Pulmonary artery endothelial cell (primary cell): ENCODE data around the gene ANAPC7. TPM values are rescaled to one million over a fixed set of nuclear protein-coding genes. Genes with fewer than 3 reads are reported as not detected.
"Not testable (repeated sequence)": the region's sequence is repeated elsewhere in the genome, so short reads cannot be mapped to it uniquely, and the experiment has no call there.

Source experiments
- DNase-seq: peaks from one replicate; pipeline ENCODE4 v3.0.0-alpha.2; 2011; ENCODE audit warnings: low read depth, low spot score
- total RNA-seq: library from RNA; depleted of rRNA; stranded (reverse); fragments of >200 nt; gene quantifications from 2 replicates; pipeline ENCODE4 v1.2.3, GENCODE V29; 2014

ANAPC7 gene
- total RNA-seq, 1 donor from 2014 or later: 45.1 TPM

DNA sequence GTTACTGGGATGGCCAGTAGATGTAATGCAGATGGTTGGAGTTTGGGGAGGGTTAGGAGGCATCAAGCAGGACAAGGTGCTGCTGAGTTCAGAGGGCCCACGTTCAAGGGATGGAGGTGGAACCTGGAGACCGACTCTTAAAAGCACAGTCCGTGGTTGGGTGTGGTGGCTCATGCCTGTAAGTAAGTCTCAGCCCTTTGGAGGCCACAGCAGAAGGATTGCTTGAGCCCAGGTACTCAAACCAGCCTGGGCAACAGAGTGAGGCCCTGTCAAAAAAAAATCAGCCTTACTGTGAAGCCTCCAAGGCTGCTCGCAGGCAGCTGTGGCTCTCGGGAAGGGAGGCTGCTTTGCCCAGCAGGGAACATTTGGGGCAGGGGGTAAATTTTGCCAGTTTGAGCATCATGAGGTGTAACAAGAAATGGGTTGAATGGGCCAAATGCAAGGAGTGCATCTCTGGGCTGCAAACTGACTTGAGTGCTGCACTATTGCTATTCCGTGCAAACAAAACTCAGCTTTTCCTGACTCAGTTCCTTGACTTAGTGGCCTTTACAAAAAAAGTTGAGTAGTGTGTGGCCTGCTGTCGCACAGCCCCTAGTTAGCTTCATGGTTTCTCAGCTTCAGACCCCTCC, 55.0 kb downstream of the ANAPC7 start:
- DNase-seq: no peak

DNA sequence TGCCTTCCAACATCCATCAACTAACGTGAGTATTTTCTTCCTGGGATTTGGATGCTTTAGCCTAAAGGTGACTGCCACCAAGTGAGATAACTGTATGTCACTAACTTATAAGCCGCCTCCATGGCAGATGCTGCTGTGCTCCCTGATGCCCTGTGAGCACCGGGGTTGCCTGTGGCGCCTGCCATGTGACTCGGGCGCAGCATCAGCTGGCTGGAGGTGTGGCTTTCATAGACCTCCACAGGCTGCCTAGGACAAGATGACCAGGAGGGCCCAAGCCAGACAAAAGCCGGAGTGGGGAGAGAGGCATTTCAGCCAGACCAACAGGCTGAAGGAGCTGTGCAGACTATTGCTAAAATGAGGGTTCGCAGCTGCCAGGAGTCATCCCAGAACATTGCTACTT, 55.7 kb downstream of the ANAPC7 start:
- no peak for DNase-seq

DNA sequence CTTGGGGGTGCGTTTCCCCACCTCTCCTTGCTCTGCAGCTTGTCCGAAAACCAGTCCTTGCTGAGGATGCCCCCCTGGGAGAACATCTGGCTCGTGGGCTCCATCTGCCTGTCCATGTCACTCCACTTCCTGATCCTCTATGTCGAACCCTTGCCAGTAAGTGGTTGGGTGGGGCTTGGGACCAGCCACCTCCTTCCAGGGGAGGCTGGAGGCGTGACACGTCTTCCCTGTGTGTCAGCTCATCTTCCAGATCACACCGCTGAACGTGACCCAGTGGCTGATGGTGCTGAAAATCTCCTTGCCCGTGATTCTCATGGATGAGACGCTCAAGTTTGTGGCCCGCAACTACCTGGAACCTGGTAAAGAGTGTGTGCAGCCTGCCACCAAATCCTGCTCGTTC, 57.5 kb downstream of the ANAPC7 start:
- DNase-seq: no peak

DNA sequence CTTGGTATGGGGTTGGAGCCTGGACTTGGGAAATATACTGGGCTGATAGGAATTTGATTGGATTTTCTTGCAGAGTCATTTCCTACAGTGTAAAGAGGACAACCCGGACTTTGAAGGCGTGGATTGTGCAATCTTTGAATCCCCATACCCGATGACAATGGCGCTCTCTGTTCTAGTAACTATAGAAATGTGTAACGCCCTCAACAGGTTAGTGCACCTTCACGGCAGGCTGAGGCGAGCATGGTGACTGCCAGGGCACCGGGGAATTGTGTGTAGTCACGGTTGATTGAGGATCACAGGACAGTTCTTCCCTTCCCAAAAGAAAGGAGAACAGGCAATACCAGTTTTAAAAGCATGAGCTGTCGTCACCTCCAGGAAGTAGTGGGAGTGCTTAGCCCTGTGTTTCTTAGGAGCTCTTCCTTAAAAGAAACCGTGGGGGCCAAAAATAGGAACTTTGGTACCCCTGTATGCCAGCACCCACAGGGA, 58.3 kb downstream of the ANAPC7 start:
- no peak for DNase-seq

DNA sequence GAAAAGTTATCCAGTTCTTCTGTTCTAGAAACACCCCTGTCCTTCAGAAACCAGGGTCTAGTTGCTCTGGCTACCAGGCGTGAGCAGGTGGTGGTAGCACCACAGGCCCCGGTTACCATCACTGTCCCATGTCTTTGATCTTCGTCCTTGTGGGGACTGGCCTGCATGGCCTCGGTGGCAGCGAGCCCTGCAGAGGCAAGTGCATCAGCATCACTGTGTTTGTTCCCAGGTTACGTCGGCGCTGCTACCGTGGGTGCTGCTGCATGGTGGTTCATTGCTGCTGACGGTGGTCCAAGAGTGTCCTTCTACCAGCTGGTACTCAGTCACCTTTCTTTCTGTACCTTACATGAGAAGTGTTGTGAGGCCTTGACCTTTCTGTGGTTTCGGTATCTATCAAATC, 58.9 kb downstream of the ANAPC7 start:
- no peak for DNase-seq

DNA sequence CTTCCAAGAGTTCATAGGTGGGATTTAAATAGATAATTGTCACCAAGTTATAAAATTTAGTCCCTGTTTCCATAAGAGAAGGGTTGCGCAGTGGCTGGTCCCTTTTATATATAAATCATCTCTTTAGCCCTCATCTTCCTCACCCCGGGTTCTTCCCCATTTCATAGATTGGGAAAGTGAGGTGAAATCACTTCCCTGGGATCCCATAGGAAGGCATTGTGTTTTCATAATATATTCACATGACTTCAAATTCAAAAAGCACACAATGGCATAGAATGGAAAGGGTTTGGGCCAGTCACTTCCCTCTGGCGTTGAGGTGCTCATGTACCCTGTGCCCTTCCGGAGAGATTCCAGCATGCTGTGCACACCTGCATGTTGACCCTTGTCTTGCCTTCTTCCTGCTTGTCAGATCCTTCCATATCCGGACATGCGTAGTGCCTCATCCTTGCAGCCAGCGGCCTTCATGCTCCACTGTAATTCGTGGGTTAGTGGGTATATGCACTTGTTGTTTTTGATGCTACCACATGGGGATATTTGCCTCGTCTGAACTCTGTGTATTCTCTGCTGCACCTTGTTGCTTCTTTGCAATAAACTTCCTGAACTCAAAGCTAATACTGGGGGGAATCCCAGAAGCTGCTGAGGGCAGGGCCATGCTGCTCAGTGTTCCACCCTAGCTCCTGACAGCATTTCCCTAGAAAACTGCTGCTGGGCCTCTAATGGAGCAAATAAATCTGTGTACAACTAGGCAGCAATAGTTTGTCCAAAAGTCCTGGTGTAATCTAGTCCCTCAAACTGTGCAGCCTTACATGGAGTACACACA, 59.6 kb downstream of the ANAPC7 start:
- no peak for DNase-seq

DNA sequence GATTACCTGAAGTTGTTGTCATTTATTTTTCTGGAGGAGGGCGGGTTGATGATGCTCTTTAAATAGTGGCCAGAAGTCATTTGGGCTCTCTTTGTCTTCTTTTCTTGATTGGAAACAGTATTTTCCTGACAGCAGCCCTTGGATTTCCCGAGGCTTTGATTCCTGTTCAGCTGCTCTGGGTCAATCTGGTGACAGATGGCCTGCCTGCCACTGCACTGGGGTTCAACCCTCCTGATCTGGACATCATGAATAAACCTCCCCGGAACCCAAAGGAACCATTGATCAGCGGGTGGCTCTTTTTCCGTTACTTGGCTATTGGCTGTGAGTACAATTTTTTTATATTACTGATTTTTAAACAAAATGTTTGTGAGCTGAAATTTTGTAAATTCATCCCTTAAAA, 60.4 kb downstream of the ANAPC7 start:
- no peak for DNase-seq

DNA sequence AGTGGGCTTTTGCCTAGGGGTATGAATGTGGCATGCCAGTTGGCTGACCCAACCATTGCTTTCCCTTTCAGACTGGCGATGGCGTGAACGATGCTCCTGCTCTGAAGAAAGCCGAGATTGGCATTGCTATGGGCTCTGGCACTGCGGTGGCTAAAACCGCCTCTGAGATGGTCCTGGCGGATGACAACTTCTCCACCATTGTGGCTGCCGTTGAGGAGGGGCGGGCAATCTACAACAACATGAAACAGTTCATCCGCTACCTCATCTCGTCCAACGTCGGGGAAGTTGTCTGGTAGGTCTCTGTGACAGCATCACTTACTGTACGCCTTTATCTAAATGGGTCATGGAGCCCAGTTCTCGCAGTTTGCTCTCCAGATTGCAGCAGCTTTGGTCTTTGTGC, 61.4 kb downstream of the ANAPC7 start:
- no peak for DNase-seq

DNA sequence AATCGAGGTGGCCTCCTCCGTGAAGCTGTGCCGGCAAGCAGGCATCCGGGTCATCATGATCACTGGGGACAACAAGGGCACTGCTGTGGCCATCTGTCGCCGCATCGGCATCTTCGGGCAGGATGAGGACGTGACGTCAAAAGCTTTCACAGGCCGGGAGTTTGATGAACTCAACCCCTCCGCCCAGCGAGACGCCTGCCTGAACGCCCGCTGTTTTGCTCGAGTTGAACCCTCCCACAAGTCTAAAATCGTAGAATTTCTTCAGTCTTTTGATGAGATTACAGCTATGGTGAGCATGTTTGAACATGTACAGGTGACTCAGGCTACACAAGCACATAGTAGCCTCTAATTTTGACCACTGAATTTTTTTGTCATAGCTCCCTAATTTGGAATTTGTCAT, 62.8 kb downstream of the ANAPC7 start:
- no peak for DNase-seq

DNA sequence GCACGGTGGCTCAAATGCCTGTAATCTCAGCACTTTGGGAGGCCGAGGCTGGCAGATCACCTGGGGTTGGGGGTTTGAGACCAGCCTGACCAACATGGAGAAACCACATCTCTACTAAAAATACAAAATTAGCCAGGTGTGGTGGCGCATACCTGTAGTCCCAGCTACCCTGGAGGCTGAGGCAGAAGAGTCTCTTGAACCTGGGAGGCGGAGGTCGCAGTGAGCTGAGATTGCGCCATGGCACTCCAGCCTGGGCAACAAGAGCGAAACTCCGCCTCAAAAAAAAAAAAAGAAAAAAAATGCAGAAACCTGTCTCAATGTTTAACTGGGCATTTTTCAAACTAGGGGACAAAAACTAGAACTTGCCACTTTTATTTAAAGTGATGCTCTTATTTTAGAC, 63.2 kb downstream of the ANAPC7 start:
- DNase-seq: not testable (repeated sequence)

DNA sequence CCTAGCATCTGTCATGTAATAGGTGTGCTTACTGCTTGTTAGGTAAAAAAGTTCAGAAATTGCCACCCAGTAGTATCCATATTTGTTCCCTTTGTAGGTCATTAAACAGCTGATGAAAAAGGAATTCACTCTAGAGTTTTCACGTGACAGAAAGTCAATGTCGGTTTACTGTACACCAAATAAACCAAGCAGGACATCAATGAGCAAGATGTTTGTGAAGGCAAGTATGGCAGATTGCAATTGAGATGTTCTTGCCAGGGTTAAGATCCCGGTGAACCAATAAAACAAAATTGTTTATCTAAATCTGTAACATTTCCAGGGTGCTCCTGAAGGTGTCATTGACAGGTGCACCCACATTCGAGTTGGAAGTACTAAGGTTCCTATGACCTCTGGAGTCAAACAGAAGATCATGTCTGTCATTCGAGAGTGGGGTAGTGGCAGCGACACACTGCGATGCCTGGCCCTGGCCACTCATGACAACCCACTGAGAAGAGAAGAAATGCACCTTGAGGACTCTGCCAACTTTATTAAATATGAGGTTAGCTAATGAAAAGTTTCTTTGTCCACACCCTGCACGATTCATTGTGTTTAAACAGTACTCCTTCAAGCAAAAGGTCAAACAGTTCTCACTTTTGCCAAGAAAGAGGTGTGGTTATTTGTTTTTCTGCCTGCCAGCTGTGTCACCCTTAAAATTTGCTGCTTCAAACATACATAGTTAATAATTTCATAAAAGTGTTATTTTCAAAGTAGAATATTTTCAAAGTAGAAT, 64.1 kb downstream of the ANAPC7 start:
- DNase-seq: no peak

DNA sequence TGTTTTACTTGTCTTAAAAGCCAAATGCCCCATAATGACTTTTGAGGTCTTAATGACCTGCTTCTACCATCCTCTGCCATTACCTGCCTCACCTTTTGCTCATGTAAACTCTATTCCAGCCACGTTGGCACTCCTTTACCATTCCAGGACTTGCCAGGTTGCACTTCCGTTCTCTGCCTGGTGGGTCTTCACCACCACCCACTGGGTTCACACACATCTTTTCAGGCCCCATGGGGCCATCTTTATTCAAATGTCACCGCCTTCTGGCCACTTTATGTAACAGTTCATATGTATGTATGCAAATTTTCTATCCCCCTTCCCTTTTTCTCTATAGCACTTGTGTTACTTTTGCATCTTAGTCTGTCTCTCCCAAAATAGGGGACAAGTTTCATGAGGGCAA, 64.8 kb downstream of the ANAPC7 start:
- no peak for DNase-seq

DNA sequence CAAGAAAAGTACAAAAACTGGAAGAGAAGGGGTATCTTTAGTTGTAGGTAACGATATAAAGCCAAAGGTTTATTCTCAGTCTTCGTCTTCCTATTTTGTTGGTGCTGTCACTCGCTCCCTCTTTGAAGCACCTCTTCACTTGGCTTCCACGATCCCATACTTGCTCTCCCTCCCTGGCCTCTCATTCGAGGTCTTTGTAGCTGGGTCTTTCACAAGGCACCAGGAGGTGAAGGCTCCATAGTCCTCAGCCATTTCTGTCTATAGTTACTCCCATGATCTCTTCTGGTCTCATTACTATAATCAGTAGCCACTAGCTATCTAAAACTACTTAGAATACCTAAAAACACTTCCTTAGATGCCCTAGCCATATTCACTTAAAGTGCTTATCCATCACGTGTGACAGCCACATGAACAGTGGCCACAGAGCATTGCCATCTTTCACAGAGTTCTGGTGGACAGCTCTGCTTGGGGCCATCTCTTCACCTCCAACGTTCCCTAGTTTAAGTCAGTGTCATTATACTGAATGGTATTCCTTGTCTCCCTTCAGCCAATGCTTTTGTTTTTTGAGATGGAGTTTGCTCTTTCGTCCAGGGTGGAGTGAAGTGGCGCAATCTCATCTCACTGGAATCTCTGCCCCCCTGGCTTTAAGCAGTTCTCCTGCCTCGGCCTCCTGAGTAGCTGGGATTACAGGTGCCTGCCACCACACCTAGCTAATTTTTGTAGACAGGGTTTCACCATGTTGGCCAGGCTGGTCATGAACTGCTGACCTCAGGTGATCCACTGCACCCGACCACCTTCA, 65.4 kb downstream of the ANAPC7 start:
- DNase-seq: no peak

DNA sequence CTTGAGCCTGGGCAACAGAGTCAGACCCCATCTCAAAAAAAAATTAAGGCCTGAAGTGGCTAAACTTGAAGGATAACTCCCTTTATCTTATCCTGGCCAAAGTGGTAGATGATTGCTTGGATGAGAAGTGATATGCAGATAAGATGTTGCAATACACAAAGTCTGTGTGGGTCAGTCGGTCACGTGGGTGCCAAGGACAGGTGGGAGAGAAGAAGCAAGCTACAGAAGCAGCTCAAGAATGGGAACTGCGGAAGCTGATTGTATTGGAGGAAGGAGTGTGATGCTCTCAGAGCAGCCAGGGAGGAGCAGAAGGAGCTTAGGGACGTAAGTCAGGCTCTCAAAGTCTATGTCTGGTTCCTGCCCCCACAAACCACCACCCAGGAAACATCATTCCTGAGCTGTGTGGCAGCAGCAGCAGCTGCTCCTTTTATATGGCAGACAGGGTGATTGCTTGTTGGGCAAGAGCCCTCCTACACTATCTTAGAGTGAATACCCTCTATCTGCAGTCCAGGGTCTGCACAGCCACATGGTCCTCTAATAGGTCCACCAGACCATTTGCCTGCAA, 67.9 kb downstream of the ANAPC7 start:
- no peak for DNase-seq

DNA sequence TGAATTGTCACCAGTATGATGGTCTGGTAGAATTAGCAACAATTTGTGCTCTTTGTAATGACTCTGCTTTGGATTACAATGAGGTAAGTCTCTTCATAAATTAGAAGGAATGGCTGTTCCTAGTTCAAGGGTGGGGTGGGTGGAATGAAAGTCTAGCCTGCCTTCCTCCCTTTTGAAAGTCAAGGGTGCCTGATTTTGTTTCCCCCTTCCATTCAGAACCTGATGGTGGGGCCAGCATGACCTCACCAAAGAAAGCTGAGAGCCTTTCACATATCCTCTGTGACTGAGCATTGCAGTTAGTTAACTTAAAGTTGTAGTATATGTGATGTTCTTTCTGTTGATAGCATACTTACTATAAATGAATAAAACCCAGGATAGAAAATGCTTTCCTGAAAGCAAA, 70.3 kb downstream of the ANAPC7 start:
- no peak for DNase-seq

DNA sequence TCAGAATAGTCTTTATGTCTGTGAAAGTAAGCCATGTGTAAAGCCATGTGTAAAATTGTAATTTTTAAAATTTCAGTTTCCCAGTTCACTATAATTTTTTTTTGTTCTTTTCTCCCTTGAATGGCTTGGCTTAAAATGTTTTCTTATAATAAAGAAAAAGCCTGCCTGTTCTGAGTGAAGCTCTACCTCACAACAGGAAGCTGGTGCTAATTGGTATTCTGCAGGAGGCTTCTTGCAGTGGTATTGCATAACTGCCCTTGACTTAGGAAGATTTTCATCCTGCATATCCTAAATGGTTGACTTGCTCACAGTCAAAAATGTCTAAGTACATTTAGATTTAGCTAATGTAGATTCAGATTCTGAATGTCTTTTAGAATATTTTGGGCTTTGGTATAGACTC, 73.0 kb downstream of the ANAPC7 start:
- no peak for DNase-seq

DNA sequence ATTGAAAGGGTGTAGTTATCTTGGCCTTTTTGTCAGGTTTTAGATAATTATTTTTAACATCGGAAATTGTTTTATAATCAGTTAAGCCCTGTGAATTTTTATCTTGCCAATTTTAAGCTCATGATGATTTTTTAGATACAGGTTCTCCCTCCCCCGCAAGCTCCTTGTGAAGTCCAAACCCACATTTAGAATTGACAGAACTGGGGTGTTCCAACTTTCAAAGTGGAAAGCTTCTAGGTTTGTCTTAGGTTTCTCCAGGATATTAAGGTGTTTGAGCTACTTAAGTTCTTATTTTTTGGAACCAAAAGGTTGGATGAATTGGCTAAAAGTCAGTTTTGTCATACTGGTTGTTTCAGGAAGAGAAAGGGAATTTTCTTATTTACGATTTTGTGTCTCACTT, 73.4 kb downstream of the ANAPC7 start:
- DNase-seq: no peak

DNA sequence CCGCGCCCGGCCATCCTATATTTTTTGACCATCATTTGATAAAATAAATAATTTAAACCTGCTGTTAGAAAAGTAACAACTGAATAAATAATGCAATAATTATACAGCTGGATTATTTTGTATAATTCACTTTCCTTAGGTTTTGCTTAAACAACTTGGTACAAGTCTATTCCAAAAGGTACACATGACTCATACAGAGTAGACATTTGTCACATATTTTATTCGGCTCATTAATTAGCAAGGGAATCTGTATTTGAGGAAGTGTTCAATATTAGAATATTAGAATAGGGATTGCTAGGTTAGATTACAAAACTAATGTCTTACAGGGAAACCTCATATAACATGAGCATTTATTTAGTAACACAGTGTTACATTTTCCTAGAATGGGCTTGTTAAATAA, 73.8 kb downstream of the ANAPC7 start:
- no peak for DNase-seq
